ENCODE data around the gene GALNS. TPM values are rescaled to one million over a fixed set of nuclear protein-coding genes. Genes with fewer than 3 reads are reported as not detected.

Gene GALNS
- total RNA-seq, 2 experiments from 2014 or later = 18.4 to 19.7 TPM

GRCh38 chr16:88799569-88800276, 57.0 kb downstream of the GALNS start:
- Mint-ChIP-seq H3K27me3 (no peaks in the 10 kb centered on the region), H3K27ac (peak overlapping the region; percentile 86), H3K9me3 (no peaks in the 10 kb centered on the region), H3K4me1 (ENCODE audit: low read depth) (peaks cover 41% of the 10 kb centered on the region), H3K36me3 (ENCODE audit: low read depth) (no peaks in the 10 kb centered on the region), H3K4me3 (peak overlapping the region; percentile 47)
- Histone ChIP-seq H3K4me1 (ENCODE audit: insufficient read depth, low read length) (peaks cover 53% of the 10 kb centered on the region), H3K9me3 (ENCODE audit: control insufficient read depth in 1 of 2, insufficient read depth in 1 of 2, low read length in 2 of 2) (no peaks in the 10 kb centered on the region), H3K4me3 (ENCODE audit: low read length) (no peak overlapping the region), H3K36me3 (ENCODE audit: insufficient read depth, low read length) (no peaks in the 10 kb centered on the region), H3K27me3 (ENCODE audit: control insufficient read depth in 1 of 2, insufficient read depth in 2 of 2, low read length in 2 of 2) (no peaks in the 10 kb centered on the region), H3K27ac (ENCODE audit: low read depth in 1 of 2, low read length in 2 of 2) (no peak overlapping the region)
- intact Hi-C loops (cut with DNase I, micrococcal nuclease) = no loop called here
- CTCF ChIA-PET = interaction anchor here (2.0 kb wide), 1 partner anchor 62 kb away, joined by 7 read pairs; no protein-coding TSS in a partner anchor
- DNase-seq (peak in 6 of 14 experiments; percentile 32 to 61 (median 46)), ATAC-seq (ENCODE audit: poor library complexity) (no peak)
- TF ChIP-seq, protein P1, sequence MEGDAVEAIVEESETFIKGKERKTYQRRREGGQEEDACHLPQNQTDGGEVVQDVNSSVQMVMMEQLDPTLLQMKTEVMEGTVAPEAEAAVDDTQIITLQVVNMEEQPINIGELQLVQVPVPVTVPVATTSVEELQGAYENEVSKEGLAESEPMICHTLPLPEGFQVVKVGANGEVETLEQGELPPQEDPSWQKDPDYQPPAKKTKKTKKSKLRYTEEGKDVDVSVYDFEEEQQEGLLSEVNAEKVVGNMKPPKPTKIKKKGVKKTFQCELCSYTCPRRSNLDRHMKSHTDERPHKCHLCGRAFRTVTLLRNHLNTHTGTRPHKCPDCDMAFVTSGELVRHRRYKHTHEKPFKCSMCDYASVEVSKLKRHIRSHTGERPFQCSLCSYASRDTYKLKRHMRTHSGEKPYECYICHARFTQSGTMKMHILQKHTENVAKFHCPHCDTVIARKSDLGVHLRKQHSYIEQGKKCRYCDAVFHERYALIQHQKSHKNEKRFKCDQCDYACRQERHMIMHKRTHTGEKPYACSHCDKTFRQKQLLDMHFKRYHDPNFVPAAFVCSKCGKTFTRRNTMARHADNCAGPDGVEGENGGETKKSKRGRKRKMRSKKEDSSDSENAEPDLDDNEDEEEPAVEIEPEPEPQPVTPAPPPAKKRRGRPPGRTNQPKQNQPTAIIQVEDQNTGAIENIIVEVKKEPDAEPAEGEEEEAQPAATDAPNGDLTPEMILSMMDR (IDR thresholded peaks at IDR 0.05) = no peak
- POLR2A ChIA-PET = interaction anchor here (0.8 to 1.6 kb wide), 6 partner anchors 13 to 97 kb away, joined by 3 to 4 read pairs (median 4); no protein-coding TSS in a partner anchor

- no peaks in the 10 kb centered on the region for H3K36me3 ChIP-seq (ENCODE audit: insufficient read depth, low read length)
- no peaks in the 10 kb centered on the region for H3K27me3 ChIP-seq (ENCODE audit: control insufficient read depth in 1 of 2, insufficient read depth in 2 of 2, low read length in 2 of 2)
- Mint-ChIP-seq H3K9me3 (no peaks in the 10 kb centered on the region), H3K36me3 (ENCODE audit: low read depth) (no peaks in the 10 kb centered on the region), H3K4me1 (ENCODE audit: low read depth) (peaks cover 38% of the 10 kb centered on the region), H3K27ac (no peak overlapping the region), H3K27me3 (no peaks in the 10 kb centered on the region), H3K4me3 (no peak overlapping the region)
- ATAC-seq (ENCODE audit: poor library complexity) (no peak), DNase-seq (no peak)
- no peak overlapping the region for H3K4me3 ChIP-seq (ENCODE audit: low read length)
- H3K27ac ChIP-seq (ENCODE audit: low read depth in 1 of 2, low read length in 2 of 2) = no peak overlapping the region
- POLR2A ChIA-PET = interaction anchor here (1.0 to 1.6 kb wide), 3 partner anchors 14 to 95 kb away, joined by 3 to 4 read pairs (median 4); no protein-coding TSS in a partner anchor
- intact Hi-C loops (cut with DNase I, micrococcal nuclease) = no loop called here
- peaks cover 53% of the 10 kb centered on the region for H3K4me1 ChIP-seq (ENCODE audit: insufficient read depth, low read length)
- no peaks in the 10 kb centered on the region for H3K9me3 ChIP-seq (ENCODE audit: control insufficient read depth in 1 of 2, insufficient read depth in 1 of 2, low read length in 2 of 2)
- TF ChIP-seq, protein P1 (IDR thresholded peaks at IDR 0.05) = no peak
- CTCF ChIA-PET = interaction anchor here (2.0 kb wide), 1 partner anchor 61 kb away, joined by 7 read pairs; no protein-coding TSS in a partner anchor
Observed at GRCh38 chr16:88798772-88799455, 57.8 kb downstream of the GALNS start.

GRCh38 chr16:88798073-88798472, 58.7 kb downstream of the GALNS start:
- POLR2A ChIA-PET = interaction anchor here (3.8 kb wide), 1 partner anchor 13 kb away, joined by 22 read pairs; the partner anchor contains the start of gene APRT
- ATAC-seq (ENCODE audit: poor library complexity) (no peak), DNase-seq (no peak)
- no peaks in the 10 kb centered on the region for H3K9me3 Mint-ChIP-seq
- Histone ChIP-seq H3K36me3 (ENCODE audit: insufficient read depth, low read length) (no peaks in the 10 kb centered on the region), H3K27me3 (ENCODE audit: control insufficient read depth in 1 of 2, insufficient read depth in 2 of 2, low read length in 2 of 2) (no peaks in the 10 kb centered on the region), H3K4me3 (ENCODE audit: low read length) (no peak overlapping the region), H3K4me1 (ENCODE audit: insufficient read depth, low read length) (peaks cover 61% of the 10 kb centered on the region), H3K9me3 (ENCODE audit: control insufficient read depth in 1 of 2, insufficient read depth in 1 of 2, low read length in 2 of 2) (no peaks in the 10 kb centered on the region), H3K27ac (ENCODE audit: low read depth in 1 of 2, low read length in 2 of 2) (no peak overlapping the region)
- H3K4me3 Mint-ChIP-seq = no peak overlapping the region
- CTCF ChIA-PET = no interaction called here
- H3K27ac Mint-ChIP-seq = no peak overlapping the region
- TF ChIP-seq, protein P1 (IDR thresholded peaks at IDR 0.05) = no peak
- no peaks in the 10 kb centered on the region for H3K27me3 Mint-ChIP-seq
- no peaks in the 10 kb centered on the region for H3K36me3 Mint-ChIP-seq (ENCODE audit: low read depth)
- intact Hi-C loops (cut with DNase I, micrococcal nuclease) = no loop called here
- H3K4me1 Mint-ChIP-seq (ENCODE audit: low read depth) = peaks cover 47% of the 10 kb centered on the region
